ENCODE measurements around the gene FAM234A. TPM values are rescaled to one million over a fixed set of nuclear protein-coding genes. Genes with fewer than 3 reads are reported as not detected.

Gene FAM234A
- total RNA-seq, 2 donors from 2014 or later, result 51.7 to 141 TPM

GRCh38 chr16:301235-301634 lies 66.6 kb downstream of the FAM234A start:
- Histone ChIP-seq H3K36me3 (peaks cover 13% of the 10 kb centered on the region), H3K27ac (no peak overlapping the region), H3K4me1 (ENCODE audit: control insufficient read depth in 1 of 2, low read depth in 2 of 2) (no peaks in the 10 kb centered on the region), H3K27me3 (replicated peaks; ENCODE audit: insufficient read depth) (no peaks in the 10 kb centered on the region), H3K9me3 (no peaks in the 10 kb centered on the region), H3K4me3 (no peak overlapping the region)
- DNase-seq (ENCODE audit: low spot score), result no peak
- no peak for TF ChIP-seq CTCF (IDR thresholded peaks at IDR 0.05)
- ATAC-seq (ENCODE audit: insufficient number of reproducible peaks, low FRiP score, low read depth), result no peak

- Histone ChIP-seq H3K9me3 (no peaks in the 10 kb centered on the region), H3K27me3 (replicated peaks; ENCODE audit: insufficient read depth) (no peaks in the 10 kb centered on the region), H3K27ac (no peak overlapping the region), H3K4me3 (no peak overlapping the region), H3K36me3 (peaks cover 13% of the 10 kb centered on the region), H3K4me1 (ENCODE audit: control insufficient read depth in 1 of 2, low read depth in 2 of 2) (no peaks in the 10 kb centered on the region)
- ATAC-seq (ENCODE audit: insufficient number of reproducible peaks, low FRiP score, low read depth), result no peak
- no peak for TF ChIP-seq CTCF (IDR thresholded peaks at IDR 0.05)
- DNase-seq (ENCODE audit: low spot score), result no peak
Observed at GRCh38 chr16:301950-302349, 67.3 kb downstream of the FAM234A start.

- no peak for ATAC-seq (ENCODE audit: insufficient number of reproducible peaks, low FRiP score, low read depth)
- Histone ChIP-seq H3K4me1 (ENCODE audit: control insufficient read depth in 1 of 2, low read depth in 2 of 2) (no peaks in the 10 kb centered on the region), H3K27me3 (replicated peaks; ENCODE audit: insufficient read depth) (no peaks in the 10 kb centered on the region), H3K4me3 (no peak overlapping the region), H3K9me3 (no peaks in the 10 kb centered on the region), H3K27ac (no peak overlapping the region), H3K36me3 (peaks cover 2% of the 10 kb centered on the region)
- DNase-seq (ENCODE audit: low spot score), result no peak
- TF ChIP-seq CTCF (IDR thresholded peaks at IDR 0.05), result no peak
Observed at GRCh38 chr16:303760-304505, 69.3 kb downstream of the FAM234A start.

- DNase-seq (ENCODE audit: low spot score), result no peak
- Histone ChIP-seq H3K27ac (no peak overlapping the region), H3K36me3 (peaks cover 2% of the 10 kb centered on the region), H3K9me3 (no peaks in the 10 kb centered on the region), H3K4me1 (ENCODE audit: control insufficient read depth in 1 of 2, low read depth in 2 of 2) (no peaks in the 10 kb centered on the region), H3K27me3 (replicated peaks; ENCODE audit: insufficient read depth) (no peaks in the 10 kb centered on the region), H3K4me3 (no peak overlapping the region)
- no peak for TF ChIP-seq CTCF (IDR thresholded peaks at IDR 0.05)
- ATAC-seq (ENCODE audit: insufficient number of reproducible peaks, low FRiP score, low read depth), result no peak
Observed at GRCh38 chr16:305916-306626, 71.5 kb downstream of the FAM234A start.

- no peak overlapping the region for H3K27ac ChIP-seq
- TF ChIP-seq CTCF (IDR thresholded peaks at IDR 0.05), result no peak
- H3K36me3 ChIP-seq, result peaks cover 2% of the 10 kb centered on the region
- no peak overlapping the region for H3K4me3 ChIP-seq
- no peaks in the 10 kb centered on the region for H3K27me3 ChIP-seq (replicated peaks; ENCODE audit: insufficient read depth)
- no peaks in the 10 kb centered on the region for H3K4me1 ChIP-seq (ENCODE audit: control insufficient read depth in 1 of 2, low read depth in 2 of 2)
- ATAC-seq (ENCODE audit: insufficient number of reproducible peaks, low FRiP score, low read depth) (no peak), DNase-seq (ENCODE audit: low spot score) (no peak)
- H3K9me3 ChIP-seq, result no peaks in the 10 kb centered on the region
Observed at GRCh38 chr16:306911-307370, 72.3 kb downstream of the FAM234A start.

Measured in thoracic aorta (tissue), 2 donors.